GM10847 (cell line): ENCODE results near the gene UGT1A7.

ENCODE experiments used
- POLR2A ChIP-seq: IDR thresholded peaks from 2 replicates; pipeline ENCODE4 v1.6.1; 2011; ENCODE audit not compliant: insufficient read length; ENCODE audit errors: extremely low read depth

UGT1A7 gene

GRCh38 chr2:233674314-233674713 lies 7.4 kb upstream of the UGT1A7 start:
- TF ChIP-seq POLR2A, result no peak

GRCh38 chr2:233674995-233675394 lies 6.7 kb upstream of the UGT1A7 start:
- no peak for TF ChIP-seq POLR2A

- TF ChIP-seq POLR2A, result no peak
Measured at GRCh38 chr2:233676046-233676445, 5.7 kb upstream of the UGT1A7 start.

GRCh38 chr2:233679196-233679595 lies 2.5 kb upstream of the UGT1A7 start:
- no peak for TF ChIP-seq POLR2A

GRCh38 chr2:233680361-233681045 lies 1.2 kb upstream of the UGT1A7 start:
- no peak for TF ChIP-seq POLR2A

GRCh38 chr2:233684640-233685039 lies 2.9 kb downstream of the UGT1A7 start:
- TF ChIP-seq POLR2A, result no peak

GRCh38 chr2:233686928-233687327 lies 5.2 kb downstream of the UGT1A7 start:
- TF ChIP-seq POLR2A, result no peak

GRCh38 chr2:233688341-233688740 lies 6.6 kb downstream of the UGT1A7 start:
- no peak for TF ChIP-seq POLR2A

- TF ChIP-seq POLR2A, result no peak
Measured at GRCh38 chr2:233689031-233689430, 7.3 kb downstream of the UGT1A7 start.

- TF ChIP-seq POLR2A, result no peak
Measured at GRCh38 chr2:233689501-233689900, 7.8 kb downstream of the UGT1A7 start.

GRCh38 chr2:233690444-233690843 lies 8.7 kb downstream of the UGT1A7 start:
- no peak for TF ChIP-seq POLR2A

GRCh38 chr2:233691443-233692433 lies 10.0 kb downstream of the UGT1A7 start:
- no peak for TF ChIP-seq POLR2A

- no peak for TF ChIP-seq POLR2A
Measured at GRCh38 chr2:233692648-233693047, 10.9 kb downstream of the UGT1A7 start, which contains the start of gene UGT1A6. TSS of gene UGT1A6 (plus strand) at chr2:233692890. CDS start at chr2:233693005, 115 bp downstream.

- TF ChIP-seq POLR2A, result no peak
Measured at GRCh38 chr2:233693963-233694362, 12.3 kb downstream of the UGT1A7 start.

GRCh38 chr2:233698740-233699139 lies 17.0 kb downstream of the UGT1A7 start:
- no peak for TF ChIP-seq POLR2A

- TF ChIP-seq POLR2A, result no peak
Measured at GRCh38 chr2:233699424-233700027, 17.8 kb downstream of the UGT1A7 start.
